Fibroblast of the conjunctiva (primary cell): ENCODE data around the gene PLXDC2.
"Not testable (repeated sequence)": the region's sequence is repeated elsewhere in the genome, so short reads cannot be mapped to it uniquely, and the experiment has no call there.

Source experiments
- DNase-seq: peaks from one replicate; pipeline ENCODE4 v3.0.0-alpha.2; 2010; ENCODE audit warnings: low read depth

The PLXDC2 gene

DNA sequence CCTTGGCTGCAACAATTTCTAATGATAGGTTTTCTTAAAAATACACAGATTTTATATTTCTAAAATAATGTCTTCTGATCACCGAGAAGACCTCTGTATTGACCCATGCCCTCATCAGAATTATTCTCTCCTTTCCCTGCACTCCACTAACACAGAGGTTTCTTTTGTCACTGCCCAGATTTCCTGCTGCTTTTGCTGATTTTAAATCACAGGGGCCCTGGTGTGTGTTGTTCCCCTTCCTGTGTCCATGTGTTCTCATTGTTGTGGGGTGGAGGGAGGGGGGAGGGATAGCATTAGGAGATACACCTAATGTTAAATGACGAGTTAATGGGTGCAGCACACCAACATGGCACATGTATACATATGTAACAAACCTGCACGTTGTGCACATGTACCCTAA is 375.2 kb downstream of the PLXDC2 start:
- DNase-seq: not testable (repeated sequence)

DNA sequence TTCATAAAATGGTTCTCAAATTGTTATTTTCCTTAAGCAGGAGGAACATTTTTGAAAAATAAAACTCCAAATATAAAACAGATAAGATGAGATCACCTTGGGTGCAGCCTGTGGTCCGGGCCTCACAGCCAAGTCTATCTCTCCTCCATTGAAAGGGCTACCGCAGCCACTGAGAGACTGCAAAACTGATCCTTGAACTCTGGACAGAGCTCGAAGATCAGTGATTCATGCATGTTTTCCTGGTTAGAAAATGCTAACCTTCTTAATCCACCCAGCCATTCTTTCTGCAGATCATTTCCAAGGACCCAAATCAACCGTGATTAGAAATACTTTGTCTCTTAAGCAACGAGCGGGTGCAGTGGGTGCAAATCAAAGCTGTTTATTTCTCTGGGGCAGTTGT is 378.8 kb downstream of the PLXDC2 start:
- DNase-seq: no peak

DNA sequence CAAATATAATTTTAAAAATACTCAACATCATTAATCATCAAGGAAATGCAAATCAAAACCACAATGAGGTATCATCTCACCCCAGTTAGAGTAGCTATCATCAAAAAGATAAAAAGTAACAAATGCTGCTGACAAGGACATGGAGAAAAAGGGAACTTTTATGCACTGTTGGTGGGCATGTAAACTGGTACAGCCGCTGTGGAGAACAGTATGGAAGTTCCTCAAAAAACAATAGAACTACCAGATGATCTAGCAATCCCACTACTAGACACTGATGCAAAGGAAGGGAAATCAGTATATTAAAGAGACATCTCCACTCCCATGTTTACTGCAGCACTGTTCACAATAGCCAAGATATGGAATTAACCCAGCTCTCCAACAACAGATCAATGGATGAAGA is 384.5 kb downstream of the PLXDC2 start:
- DNase-seq: no peak

DNA sequence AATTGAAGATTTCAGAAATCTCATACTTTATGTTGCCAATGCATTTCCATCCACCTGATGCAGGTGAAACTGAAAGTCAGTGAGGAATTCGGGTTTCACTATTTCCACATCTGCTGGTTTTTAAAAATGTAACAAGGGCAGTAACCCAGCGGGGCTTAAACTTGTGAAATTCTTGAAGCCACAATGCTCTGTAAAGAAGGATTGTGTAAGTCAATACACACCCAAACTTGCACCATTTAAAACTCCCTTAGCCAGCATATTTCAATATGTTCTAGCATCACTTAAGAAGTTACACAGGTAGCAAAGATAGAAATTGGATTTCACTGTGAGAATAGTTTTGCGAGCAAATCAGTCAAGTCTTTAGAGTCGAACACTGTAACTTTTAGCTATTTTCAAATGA is 386.1 kb downstream of the PLXDC2 start:
- DNase-seq: no peak

GRCh38 chr10:20207653-20208052 is 391.4 kb downstream of the PLXDC2 start:
- DNase-seq: no peak

- not testable (repeated sequence) for DNase-seq
These were observed 392.9 kb downstream of the PLXDC2 start for GRCh38 chr10:20209098-20209497.

- DNase-seq: no peak
These were observed 399.4 kb downstream of the PLXDC2 start for GRCh38 chr10:20215547-20216152.

GRCh38 chr10:20221356-20221755 is 405.1 kb downstream of the PLXDC2 start:
- DNase-seq: no peak

DNA sequence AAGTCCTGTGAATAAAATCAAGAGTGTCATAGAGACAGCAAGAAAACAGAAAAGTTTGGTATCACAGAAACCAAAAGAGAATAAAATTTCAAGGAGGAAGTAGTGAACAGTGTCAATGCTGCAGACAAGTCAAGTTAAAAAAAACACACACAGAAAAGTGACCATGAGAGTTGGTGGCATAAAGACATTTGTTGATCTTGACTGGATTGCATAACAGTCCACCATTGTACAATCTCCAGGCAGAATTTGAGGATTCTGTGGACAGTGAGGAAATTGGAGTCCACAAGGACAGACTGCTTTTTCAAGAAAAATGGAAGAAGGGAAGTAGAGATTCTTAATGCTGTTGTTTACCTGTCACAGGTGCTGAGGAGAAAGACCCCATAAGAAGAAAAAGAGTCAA is 412.5 kb downstream of the PLXDC2 start:
- no peak for DNase-seq

GRCh38 chr10:20232079-20232705 is 416.0 kb downstream of the PLXDC2 start:
- DNase-seq: no peak

DNA sequence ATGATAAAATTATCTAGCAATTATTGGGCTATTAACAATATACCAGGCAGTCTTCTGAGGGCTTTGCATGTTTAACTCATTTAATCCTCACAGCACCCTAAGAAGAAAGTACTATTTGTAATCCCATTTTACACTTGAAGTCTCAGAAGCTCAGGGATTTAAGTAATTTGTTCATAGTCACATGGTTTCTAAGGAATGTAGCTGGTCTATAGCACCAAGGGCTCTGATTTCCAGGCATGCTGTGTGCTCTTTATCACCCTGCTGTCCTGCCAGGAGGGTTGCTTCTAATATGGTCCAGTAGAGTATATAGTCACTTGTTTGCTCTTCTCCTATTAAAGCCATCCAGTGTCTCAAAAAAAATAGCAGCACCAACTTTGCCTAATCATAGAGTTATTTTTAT is 417.2 kb downstream of the PLXDC2 start:
- no peak for DNase-seq

DNA sequence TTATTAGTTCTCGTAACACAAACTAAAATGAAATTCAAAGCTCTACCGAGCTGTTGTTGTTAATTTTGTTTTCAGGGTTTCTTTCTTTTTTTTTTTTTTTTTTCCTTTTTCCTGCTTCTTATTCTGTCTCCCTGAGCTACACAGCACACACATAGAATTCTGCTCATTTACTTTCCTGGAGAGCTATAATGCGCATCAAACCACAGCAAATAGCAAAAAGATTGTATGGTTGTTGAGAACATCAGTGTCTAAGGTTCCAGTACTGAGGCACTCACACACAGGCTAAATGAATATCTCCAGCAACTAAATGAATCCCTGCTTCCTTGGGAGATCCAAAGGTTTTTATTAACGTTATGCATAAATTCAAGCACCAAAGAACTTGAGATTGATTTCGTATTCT is 418.3 kb downstream of the PLXDC2 start:
- DNase-seq: no peak

GRCh38 chr10:20237091-20237570 is 420.9 kb downstream of the PLXDC2 start:
- no peak for DNase-seq

DNA sequence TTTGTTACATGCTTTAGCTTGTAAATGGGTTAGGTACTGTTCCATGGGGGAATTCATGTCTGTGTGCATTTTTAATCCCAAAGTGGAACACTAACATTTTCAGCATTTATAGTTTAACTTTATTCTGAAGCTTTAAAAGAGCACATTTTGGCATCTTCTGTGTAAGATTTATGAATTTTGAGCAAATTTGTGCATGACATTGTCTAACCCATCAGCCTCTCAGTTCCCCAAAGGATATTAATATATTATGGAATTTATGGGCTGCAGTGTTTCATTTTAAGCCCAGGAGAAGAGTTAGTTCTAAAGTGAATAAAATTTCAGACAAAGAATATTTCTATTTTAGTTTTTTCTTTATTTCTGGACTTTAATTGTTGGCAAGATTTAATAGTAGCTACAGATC is 421.4 kb downstream of the PLXDC2 start:
- no peak for DNase-seq

DNA sequence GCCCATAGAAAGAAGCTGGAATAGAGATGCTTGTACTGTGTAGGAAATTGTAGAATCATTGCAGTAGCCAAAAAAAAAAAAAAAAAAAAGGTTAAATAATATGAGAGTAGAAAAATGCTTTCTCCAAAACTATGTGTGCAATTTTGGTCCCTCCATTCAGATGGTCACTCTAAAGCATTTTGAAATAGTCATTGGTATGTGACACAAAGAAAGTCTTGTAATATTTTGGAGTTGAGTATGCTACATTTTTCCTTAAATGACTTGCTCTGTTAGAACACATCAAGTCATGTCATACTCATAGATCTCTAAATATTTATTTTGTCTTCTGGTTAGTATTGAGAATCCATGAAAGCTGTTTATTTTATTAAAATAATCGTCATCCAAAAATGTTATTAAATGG is 424.4 kb downstream of the PLXDC2 start:
- DNase-seq: no peak

- no peak for DNase-seq
These were observed 431.2 kb downstream of the PLXDC2 start for GRCh38 chr10:20247454-20247853.

DNA sequence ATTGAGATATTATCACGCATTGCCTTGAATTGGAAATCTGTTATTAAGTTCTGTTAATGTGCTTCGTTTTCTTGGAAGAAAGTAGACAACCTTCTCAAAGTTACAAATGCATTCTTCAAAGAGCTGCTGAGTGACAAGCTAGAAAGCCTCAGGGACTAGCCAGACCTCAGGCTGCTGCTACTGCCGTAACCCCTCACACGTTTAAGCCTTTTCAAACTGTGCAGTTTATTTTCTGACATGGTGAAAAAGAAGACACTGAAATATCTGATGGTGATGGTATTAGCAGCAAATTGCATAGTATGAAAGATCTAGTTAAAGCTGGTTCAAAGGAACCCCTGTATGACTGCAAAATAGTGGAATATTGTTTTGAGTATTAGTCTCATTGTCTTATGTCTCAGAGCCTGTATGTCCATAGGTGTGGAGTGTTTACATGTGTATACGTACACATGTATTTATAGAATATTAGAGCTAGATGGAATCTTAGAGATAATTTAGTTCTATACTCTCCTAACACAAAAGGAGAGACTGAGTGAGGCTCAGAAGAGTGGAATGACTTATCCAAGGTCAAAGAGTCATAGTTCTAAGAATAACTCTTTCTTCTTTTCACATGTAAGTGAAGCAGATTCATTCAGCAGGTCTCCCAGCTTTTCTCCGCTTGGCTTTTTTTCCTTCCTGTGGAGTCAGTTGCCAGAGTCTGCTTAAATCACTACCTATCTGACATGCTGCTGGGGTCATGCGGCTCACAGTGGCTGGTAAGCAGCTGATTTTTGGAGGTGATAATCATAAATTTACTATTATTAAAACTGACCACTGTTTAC is 431.9 kb downstream of the PLXDC2 start:
- no peak for DNase-seq

- DNase-seq: peak; percentile 2
These were observed 437.8 kb downstream of the PLXDC2 start for GRCh38 chr10:20254078-20254477.

GRCh38 chr10:20254497-20254896 is 438.3 kb downstream of the PLXDC2 start:
- no peak for DNase-seq

DNA sequence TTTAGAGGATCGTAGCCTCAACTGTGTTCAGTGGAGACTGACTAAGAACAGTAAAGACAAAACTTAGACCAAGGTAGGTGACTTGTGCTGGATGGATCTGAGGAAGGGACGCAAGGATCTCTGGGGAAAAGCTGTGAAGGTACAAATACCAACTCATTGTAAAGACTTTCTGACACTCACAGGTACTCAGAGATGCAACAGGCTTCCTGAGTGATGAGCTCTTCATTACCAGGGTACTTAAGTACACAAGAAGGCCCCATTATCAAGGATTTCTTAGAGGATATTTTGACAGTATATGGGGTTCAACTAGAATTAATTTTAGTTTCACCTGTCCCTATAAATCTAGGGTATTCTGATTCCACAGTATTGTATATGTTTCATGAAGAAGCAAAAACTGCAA is 440.7 kb downstream of the PLXDC2 start:
- no peak for DNase-seq

- no peak for DNase-seq
These were observed 441.2 kb downstream of the PLXDC2 start for GRCh38 chr10:20257422-20257821.

GRCh38 chr10:20265146-20265545 is 448.9 kb downstream of the PLXDC2 start:
- DNase-seq: no peak

GRCh38 chr10:20267734-20268133 is 451.5 kb downstream of the PLXDC2 start:
- no peak for DNase-seq
